ENCODE results near the gene CAPZA2.
"Not testable (repeated sequence)": the region's sequence is repeated elsewhere in the genome, so short reads cannot be mapped to it uniquely, and the experiment has no call there.

Gene CAPZA2

GRCh38 chr7:116862234-116862950 lies at the start of gene CAPZA2:
Gene CAPZA2 (plus strand): TSS chr7:116862587. CDS start chr7:116862612, 25 bp downstream.
- DNase-seq: peak; percentile 93

- peak; percentile 15 for DNase-seq
Observed at GRCh38 chr7:116812860-116813259, 49.5 kb upstream of the CAPZA2 start.

GRCh38 chr7:116813371-116813770 lies 49.0 kb upstream of the CAPZA2 start:
- DNase-seq: not testable (repeated sequence)

GRCh38 chr7:116815041-116815440 lies 47.3 kb upstream of the CAPZA2 start:
- no peak for DNase-seq

GRCh38 chr7:116820149-116820548 lies 42.2 kb upstream of the CAPZA2 start:
- no peak for DNase-seq

- DNase-seq: not testable (repeated sequence)
Observed at GRCh38 chr7:116821647-116822046, 40.7 kb upstream of the CAPZA2 start.

GRCh38 chr7:116824449-116824848 lies 37.9 kb upstream of the CAPZA2 start:
- DNase-seq: no peak

GRCh38 chr7:116828281-116828680 lies 34.1 kb upstream of the CAPZA2 start:
- DNase-seq: no peak

- DNase-seq: no peak
Observed at GRCh38 chr7:116829041-116829440, 33.3 kb upstream of the CAPZA2 start.

- DNase-seq: no peak
Observed at GRCh38 chr7:116829493-116829892, 32.9 kb upstream of the CAPZA2 start.

- DNase-seq: no peak
Observed at GRCh38 chr7:116832692-116833091, 29.7 kb upstream of the CAPZA2 start.

GRCh38 chr7:116834815-116835504 lies 27.4 kb upstream of the CAPZA2 start:
- DNase-seq: peak; percentile 47

GRCh38 chr7:116836048-116836447 lies 26.3 kb upstream of the CAPZA2 start:
- no peak for DNase-seq

GRCh38 chr7:116836911-116837310 lies 25.5 kb upstream of the CAPZA2 start:
- DNase-seq: no peak

- DNase-seq: no peak
Observed at GRCh38 chr7:116837586-116837985, 24.8 kb upstream of the CAPZA2 start.

- no peak for DNase-seq
Observed at GRCh38 chr7:116840256-116840655, 22.1 kb upstream of the CAPZA2 start.

- no peak for DNase-seq
Observed at GRCh38 chr7:116842371-116842770, 20.0 kb upstream of the CAPZA2 start.

GRCh38 chr7:116843378-116843777 lies 19.0 kb upstream of the CAPZA2 start:
- no peak for DNase-seq

GRCh38 chr7:116851175-116851574 lies 11.2 kb upstream of the CAPZA2 start:
- DNase-seq: no peak

- no peak for DNase-seq
Observed at GRCh38 chr7:116851671-116852070, 10.7 kb upstream of the CAPZA2 start.

- DNase-seq: no peak
Observed at GRCh38 chr7:116854132-116854531, 8.3 kb upstream of the CAPZA2 start.

- DNase-seq: no peak
Observed at GRCh38 chr7:116857052-116857451, 5.3 kb upstream of the CAPZA2 start.

GRCh38 chr7:116859323-116859722 lies 3.1 kb upstream of the CAPZA2 start:
- DNase-seq: peak; percentile 79

GRCh38 chr7:116861717-116862116 lies 670 bp upstream of the CAPZA2 start:
- DNase-seq: no peak

Data from fibroblast of skin of right biceps (primary cell).